ENCODE data around the gene HHAT. TPM values are rescaled to one million over a fixed set of nuclear protein-coding genes. Genes with fewer than 3 reads are reported as not detected.

HHAT gene
- total RNA-seq, 2 experiments from 2014 or later = 5.2 to 9.5 TPM

DNA sequence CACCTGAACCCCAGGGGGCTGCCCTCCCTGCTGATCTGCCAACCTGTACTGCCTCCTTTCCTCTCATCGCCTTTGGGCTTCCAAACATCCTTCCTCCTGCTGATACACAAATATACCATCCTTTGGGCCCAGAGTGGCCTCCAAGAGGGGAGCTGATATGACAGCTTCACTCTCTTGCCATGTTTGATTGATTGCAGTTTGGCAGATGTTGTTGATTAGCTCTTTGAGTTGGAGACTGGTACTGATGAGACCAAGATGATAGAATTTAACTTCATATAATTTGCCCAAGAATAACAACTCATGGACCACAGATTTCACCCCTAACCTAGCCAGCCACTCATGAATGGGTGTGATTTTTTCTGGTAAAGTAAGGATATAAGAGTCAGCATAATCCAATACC is 227.8 kb downstream of the HHAT start:
- H3K9me3 ChIP-seq (ENCODE audit: low read length) = no peaks in the 10 kb centered on the region
- no peak overlapping the region for H3K4me3 ChIP-seq (ENCODE audit: low read depth, low read length, poor library complexity, severe bottlenecking)
- TF ChIP-seq, protein P1, sequence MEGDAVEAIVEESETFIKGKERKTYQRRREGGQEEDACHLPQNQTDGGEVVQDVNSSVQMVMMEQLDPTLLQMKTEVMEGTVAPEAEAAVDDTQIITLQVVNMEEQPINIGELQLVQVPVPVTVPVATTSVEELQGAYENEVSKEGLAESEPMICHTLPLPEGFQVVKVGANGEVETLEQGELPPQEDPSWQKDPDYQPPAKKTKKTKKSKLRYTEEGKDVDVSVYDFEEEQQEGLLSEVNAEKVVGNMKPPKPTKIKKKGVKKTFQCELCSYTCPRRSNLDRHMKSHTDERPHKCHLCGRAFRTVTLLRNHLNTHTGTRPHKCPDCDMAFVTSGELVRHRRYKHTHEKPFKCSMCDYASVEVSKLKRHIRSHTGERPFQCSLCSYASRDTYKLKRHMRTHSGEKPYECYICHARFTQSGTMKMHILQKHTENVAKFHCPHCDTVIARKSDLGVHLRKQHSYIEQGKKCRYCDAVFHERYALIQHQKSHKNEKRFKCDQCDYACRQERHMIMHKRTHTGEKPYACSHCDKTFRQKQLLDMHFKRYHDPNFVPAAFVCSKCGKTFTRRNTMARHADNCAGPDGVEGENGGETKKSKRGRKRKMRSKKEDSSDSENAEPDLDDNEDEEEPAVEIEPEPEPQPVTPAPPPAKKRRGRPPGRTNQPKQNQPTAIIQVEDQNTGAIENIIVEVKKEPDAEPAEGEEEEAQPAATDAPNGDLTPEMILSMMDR (conservative IDR thresholded peaks at IDR 0.05; ENCODE audit: low read length) = no peak
- no peak for TF ChIP-seq EZH2phosphoT487 (IDR thresholded peaks at IDR 0.05; ENCODE audit: borderline replicate concordance, low read depth, low read length)
- H3K36me3 ChIP-seq (ENCODE audit: insufficient read depth, low read length) = no peaks in the 10 kb centered on the region
- BruUV-seq (replicated peaks) = no TSS peak
- H3K27ac ChIP-seq (ENCODE audit: low read depth, low read length, poor library complexity, severe bottlenecking) = no peak overlapping the region
- H4K20me1 ChIP-seq (ENCODE audit: insufficient read depth, low read length) = no peaks in the 10 kb centered on the region
- H3K79me2 ChIP-seq (ENCODE audit: insufficient read depth, low read depth, low read length) = no peaks in the 10 kb centered on the region
- no peak for DNase-seq (ENCODE audit: low spot score)
- ChIA-PET CTCF (ENCODE audit: unreplicated experiment) (no interaction called here), POLR2A (no interaction called here)
- H3K9me2 ChIP-seq (ENCODE audit: insufficient read depth, low read length) = no peaks in the 10 kb centered on the region
- H3K4me1 ChIP-seq (ENCODE audit: insufficient read depth, low read length, poor library complexity, severe bottlenecking) = no peaks in the 10 kb centered on the region
- no peak overlapping the region for H2AFZ ChIP-seq (ENCODE audit: low read length)
- intact Hi-C loops (cut with micrococcal nuclease; ENCODE audit: unreplicated experiment) = no loop called here
- H3K4me2 ChIP-seq (ENCODE audit: low read length) = no peak overlapping the region

DNA sequence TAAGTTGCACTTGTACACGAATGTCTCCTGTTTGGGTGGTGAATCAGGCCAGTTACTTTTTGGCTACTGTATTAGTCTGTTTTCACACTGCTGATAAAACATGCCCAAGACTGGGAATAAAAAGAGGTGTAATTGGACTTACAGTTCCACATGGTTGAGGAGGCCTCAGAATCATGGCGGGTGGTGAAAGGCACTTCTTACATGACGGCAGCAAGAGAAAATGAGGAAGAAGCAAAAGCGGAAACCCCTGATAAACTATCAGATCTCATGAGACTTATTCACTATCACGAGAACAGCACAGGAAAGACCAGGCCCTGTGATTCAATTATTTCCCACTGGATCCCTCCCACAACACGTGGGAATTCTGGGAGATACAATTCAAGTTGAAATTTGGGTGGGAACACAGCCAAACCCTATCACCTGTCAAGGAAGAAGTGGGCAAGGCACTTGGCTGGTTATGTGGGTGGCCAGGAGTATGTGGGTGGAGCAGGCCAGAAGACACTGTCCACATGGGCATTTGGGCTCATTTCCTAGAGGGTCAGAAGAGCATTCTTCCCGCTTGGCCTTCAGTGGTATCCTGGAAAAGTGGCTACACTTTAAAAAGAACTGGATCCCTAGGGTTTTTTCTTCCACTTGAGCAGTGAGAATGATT is 228.8 kb downstream of the HHAT start:
- Histone ChIP-seq H3K36me3 (ENCODE audit: insufficient read depth, low read length) (no peaks in the 10 kb centered on the region), H2AFZ (ENCODE audit: low read length) (no peak overlapping the region), H3K4me3 (ENCODE audit: low read depth, low read length, poor library complexity, severe bottlenecking) (no peak overlapping the region), H3K79me2 (ENCODE audit: insufficient read depth, low read depth, low read length) (no peaks in the 10 kb centered on the region), H4K20me1 (ENCODE audit: insufficient read depth, low read length) (no peaks in the 10 kb centered on the region), H3K4me2 (ENCODE audit: low read length) (no peak overlapping the region), H3K27ac (ENCODE audit: low read depth, low read length, poor library complexity, severe bottlenecking) (no peak overlapping the region), H3K9me2 (ENCODE audit: insufficient read depth, low read length) (no peaks in the 10 kb centered on the region), H3K4me1 (ENCODE audit: insufficient read depth, low read length, poor library complexity, severe bottlenecking) (no peaks in the 10 kb centered on the region), H3K9me3 (ENCODE audit: low read length) (no peaks in the 10 kb centered on the region)
- CTCF ChIA-PET (ENCODE audit: unreplicated experiment) = no interaction called here
- TF ChIP-seq EZH2phosphoT487 (IDR thresholded peaks at IDR 0.05; ENCODE audit: borderline replicate concordance, low read depth, low read length) = no peak
- TF ChIP-seq, protein P1 (conservative IDR thresholded peaks at IDR 0.05; ENCODE audit: low read length) = no peak
- DNase-seq (ENCODE audit: low spot score) = no peak
- intact Hi-C loops (cut with micrococcal nuclease; ENCODE audit: unreplicated experiment) = no loop called here
- BruUV-seq (replicated peaks) = no TSS peak
- POLR2A ChIA-PET = no interaction called here

GRCh38 chr1:210558302-210558701 is 229.6 kb downstream of the HHAT start:
- no peaks in the 10 kb centered on the region for H3K9me3 ChIP-seq (ENCODE audit: low read length)
- DNase-seq (ENCODE audit: low spot score) = no peak
- H3K4me1 ChIP-seq (ENCODE audit: insufficient read depth, low read length, poor library complexity, severe bottlenecking) = no peaks in the 10 kb centered on the region
- H2AFZ ChIP-seq (ENCODE audit: low read length) = no peak overlapping the region
- POLR2A ChIA-PET = no interaction called here
- intact Hi-C loops (cut with micrococcal nuclease; ENCODE audit: unreplicated experiment) = no loop called here
- no peak overlapping the region for H3K4me3 ChIP-seq (ENCODE audit: low read depth, low read length, poor library complexity, severe bottlenecking)
- no TSS peak for BruUV-seq (replicated peaks)
- no peaks in the 10 kb centered on the region for H3K79me2 ChIP-seq (ENCODE audit: insufficient read depth, low read depth, low read length)
- H3K36me3 ChIP-seq (ENCODE audit: insufficient read depth, low read length) = no peaks in the 10 kb centered on the region
- H3K4me2 ChIP-seq (ENCODE audit: low read length) = no peak overlapping the region
- CTCF ChIA-PET (ENCODE audit: unreplicated experiment) = no interaction called here
- H4K20me1 ChIP-seq (ENCODE audit: insufficient read depth, low read length) = no peaks in the 10 kb centered on the region
- no peak overlapping the region for H3K27ac ChIP-seq (ENCODE audit: low read depth, low read length, poor library complexity, severe bottlenecking)
- no peaks in the 10 kb centered on the region for H3K9me2 ChIP-seq (ENCODE audit: insufficient read depth, low read length)
- TF ChIP-seq, protein P1 (conservative IDR thresholded peaks at IDR 0.05; ENCODE audit: low read length) = no peak
- no peak for TF ChIP-seq EZH2phosphoT487 (IDR thresholded peaks at IDR 0.05; ENCODE audit: borderline replicate concordance, low read depth, low read length)
